ENCODE results near the gene GPR25.

Gene GPR25

DNA sequence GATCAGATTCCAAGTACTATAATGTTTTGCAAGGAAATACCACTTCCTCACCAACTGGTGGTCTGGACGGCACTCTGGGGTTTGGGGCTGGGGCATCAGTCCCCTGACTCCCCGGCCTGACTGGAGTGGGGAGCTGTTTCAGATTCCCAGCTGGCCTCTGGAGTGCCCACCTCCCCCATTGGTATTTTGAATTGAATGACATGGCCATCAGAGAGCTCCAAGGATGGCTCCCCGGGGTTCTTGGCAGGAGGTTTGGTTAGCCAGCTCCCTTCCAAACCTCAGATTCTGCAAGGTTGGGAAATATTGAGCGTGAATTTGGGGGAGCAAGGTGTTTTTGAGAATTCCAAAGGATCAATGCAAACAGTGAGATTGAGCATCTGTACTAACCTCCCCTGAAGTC is 19.8 kb downstream of the GPR25 start:
- Histone ChIP-seq H3K27me3 (ENCODE audit: insufficient read depth, poor library complexity, severe bottlenecking) (no peaks in the 10 kb centered on the region), H3K4me3 (replicated peaks; ENCODE audit: insufficient read depth, low read length) (peak overlapping the region; percentile 70), H3K27ac (replicated peaks) (no peak overlapping the region)
- no peak for DNase-seq (ENCODE audit: low read depth in 1 of 2, low spot score in 1 of 2)
- TF ChIP-seq POLR2AphosphoS5 (IDR thresholded peaks at IDR 0.05; ENCODE audit: low read depth) (no peak), SPI1 (IDR thresholded peaks at IDR 0.05; ENCODE audit: borderline replicate concordance, low read depth) (no peak), GABPA (IDR thresholded peaks at IDR 0.05; ENCODE audit: low read depth) (no peak)
- TF ChIP-seq, protein P1, sequence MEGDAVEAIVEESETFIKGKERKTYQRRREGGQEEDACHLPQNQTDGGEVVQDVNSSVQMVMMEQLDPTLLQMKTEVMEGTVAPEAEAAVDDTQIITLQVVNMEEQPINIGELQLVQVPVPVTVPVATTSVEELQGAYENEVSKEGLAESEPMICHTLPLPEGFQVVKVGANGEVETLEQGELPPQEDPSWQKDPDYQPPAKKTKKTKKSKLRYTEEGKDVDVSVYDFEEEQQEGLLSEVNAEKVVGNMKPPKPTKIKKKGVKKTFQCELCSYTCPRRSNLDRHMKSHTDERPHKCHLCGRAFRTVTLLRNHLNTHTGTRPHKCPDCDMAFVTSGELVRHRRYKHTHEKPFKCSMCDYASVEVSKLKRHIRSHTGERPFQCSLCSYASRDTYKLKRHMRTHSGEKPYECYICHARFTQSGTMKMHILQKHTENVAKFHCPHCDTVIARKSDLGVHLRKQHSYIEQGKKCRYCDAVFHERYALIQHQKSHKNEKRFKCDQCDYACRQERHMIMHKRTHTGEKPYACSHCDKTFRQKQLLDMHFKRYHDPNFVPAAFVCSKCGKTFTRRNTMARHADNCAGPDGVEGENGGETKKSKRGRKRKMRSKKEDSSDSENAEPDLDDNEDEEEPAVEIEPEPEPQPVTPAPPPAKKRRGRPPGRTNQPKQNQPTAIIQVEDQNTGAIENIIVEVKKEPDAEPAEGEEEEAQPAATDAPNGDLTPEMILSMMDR (IDR thresholded peaks at IDR 0.05; ENCODE audit: insufficient read depth, low read length): no peak
- TF ChIP-seq, protein P2, sequence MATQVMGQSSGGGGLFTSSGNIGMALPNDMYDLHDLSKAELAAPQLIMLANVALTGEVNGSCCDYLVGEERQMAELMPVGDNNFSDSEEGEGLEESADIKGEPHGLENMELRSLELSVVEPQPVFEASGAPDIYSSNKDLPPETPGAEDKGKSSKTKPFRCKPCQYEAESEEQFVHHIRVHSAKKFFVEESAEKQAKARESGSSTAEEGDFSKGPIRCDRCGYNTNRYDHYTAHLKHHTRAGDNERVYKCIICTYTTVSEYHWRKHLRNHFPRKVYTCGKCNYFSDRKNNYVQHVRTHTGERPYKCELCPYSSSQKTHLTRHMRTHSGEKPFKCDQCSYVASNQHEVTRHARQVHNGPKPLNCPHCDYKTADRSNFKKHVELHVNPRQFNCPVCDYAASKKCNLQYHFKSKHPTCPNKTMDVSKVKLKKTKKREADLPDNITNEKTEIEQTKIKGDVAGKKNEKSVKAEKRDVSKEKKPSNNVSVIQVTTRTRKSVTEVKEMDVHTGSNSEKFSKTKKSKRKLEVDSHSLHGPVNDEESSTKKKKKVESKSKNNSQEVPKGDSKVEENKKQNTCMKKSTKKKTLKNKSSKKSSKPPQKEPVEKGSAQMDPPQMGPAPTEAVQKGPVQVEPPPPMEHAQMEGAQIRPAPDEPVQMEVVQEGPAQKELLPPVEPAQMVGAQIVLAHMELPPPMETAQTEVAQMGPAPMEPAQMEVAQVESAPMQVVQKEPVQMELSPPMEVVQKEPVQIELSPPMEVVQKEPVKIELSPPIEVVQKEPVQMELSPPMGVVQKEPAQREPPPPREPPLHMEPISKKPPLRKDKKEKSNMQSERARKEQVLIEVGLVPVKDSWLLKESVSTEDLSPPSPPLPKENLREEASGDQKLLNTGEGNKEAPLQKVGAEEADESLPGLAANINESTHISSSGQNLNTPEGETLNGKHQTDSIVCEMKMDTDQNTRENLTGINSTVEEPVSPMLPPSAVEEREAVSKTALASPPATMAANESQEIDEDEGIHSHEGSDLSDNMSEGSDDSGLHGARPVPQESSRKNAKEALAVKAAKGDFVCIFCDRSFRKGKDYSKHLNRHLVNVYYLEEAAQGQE (IDR thresholded peaks at IDR 0.05; ENCODE audit: insufficient replicate concordance, low read depth): no peak

DNA sequence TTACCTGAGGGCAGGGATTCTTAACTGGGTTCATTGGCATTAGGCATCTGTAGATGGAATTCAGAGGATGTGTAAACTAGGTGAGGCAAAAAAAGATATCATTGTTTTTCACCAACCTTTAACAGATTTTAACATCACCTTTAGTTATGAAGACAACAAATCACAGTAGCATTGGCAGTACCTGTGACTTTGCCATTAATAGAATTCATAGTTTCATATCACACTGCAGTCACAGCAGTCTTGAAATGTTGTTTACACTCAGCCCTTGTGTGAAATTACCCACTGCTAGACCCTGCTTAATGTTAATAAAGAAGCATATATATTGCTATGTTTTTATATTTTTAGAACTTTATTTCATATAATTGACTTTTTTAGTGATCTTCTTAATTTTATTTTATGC is 20.2 kb downstream of the GPR25 start:
- Histone ChIP-seq H3K27me3 (ENCODE audit: insufficient read depth, poor library complexity, severe bottlenecking) (no peaks in the 10 kb centered on the region), H3K27ac (replicated peaks) (no peak overlapping the region), H3K4me3 (replicated peaks; ENCODE audit: insufficient read depth, low read length) (peak overlapping the region; percentile 70)
- DNase-seq (ENCODE audit: low read depth in 1 of 2, low spot score in 1 of 2): no peak
- TF ChIP-seq, protein P2 (IDR thresholded peaks at IDR 0.05; ENCODE audit: insufficient replicate concordance, low read depth): no peak
- TF ChIP-seq SPI1 (IDR thresholded peaks at IDR 0.05; ENCODE audit: borderline replicate concordance, low read depth) (no peak), POLR2AphosphoS5 (IDR thresholded peaks at IDR 0.05; ENCODE audit: low read depth) (no peak), GABPA (IDR thresholded peaks at IDR 0.05; ENCODE audit: low read depth) (no peak)
- TF ChIP-seq, protein P1 (IDR thresholded peaks at IDR 0.05; ENCODE audit: insufficient read depth, low read length): no peak

DNA sequence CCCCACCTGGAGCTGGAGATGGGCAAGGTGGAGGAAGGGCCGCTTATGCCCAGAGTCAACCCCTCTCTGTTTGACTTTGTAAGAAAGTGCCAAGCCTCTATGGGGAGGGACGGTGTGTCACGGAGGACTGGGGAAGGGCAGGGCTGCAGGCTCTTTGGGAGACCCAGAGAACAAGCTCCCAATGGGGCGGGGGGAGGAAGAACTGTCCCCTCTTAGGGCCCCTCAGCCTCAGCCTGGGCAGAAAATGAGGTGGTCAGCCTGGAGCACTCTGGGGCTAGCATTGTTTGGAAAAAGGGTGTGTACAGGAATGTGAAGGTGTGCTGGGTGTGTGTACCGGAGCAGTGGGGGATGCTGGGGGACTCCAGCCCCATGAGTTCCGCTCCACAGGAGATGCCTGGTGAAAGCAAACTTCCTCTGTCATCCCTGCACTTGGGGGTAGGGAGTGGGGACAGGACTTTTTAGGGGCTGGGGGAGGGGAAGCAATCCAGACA is 20.7 kb downstream of the GPR25 start:
- TF ChIP-seq, protein P2 (IDR thresholded peaks at IDR 0.05; ENCODE audit: insufficient replicate concordance, low read depth): no peak
- TF ChIP-seq GABPA (IDR thresholded peaks at IDR 0.05; ENCODE audit: low read depth): no peak
- TF ChIP-seq SPI1 (IDR thresholded peaks at IDR 0.05; ENCODE audit: borderline replicate concordance, low read depth): no peak
- TF ChIP-seq POLR2AphosphoS5 (IDR thresholded peaks at IDR 0.05; ENCODE audit: low read depth): no peak
- TF ChIP-seq, protein P1 (IDR thresholded peaks at IDR 0.05; ENCODE audit: insufficient read depth, low read length): no peak
- Histone ChIP-seq H3K4me3 (replicated peaks; ENCODE audit: insufficient read depth, low read length) (no peak overlapping the region), H3K27me3 (ENCODE audit: insufficient read depth, poor library complexity, severe bottlenecking) (no peaks in the 10 kb centered on the region), H3K27ac (replicated peaks) (no peak overlapping the region)
- DNase-seq (ENCODE audit: low read depth in 1 of 2, low spot score in 1 of 2): no peak

Data from HL-60 (cell line).